GM10266 (cell line): ENCODE results near the gene PDGFRA.

Experiments
- DNase-seq: peaks from one replicate; pipeline ENCODE4 v3.0.0; 2012; ENCODE audit errors: extremely low spot score
- CTCF ChIP-seq: IDR thresholded peaks from 2 replicates; pipeline ENCODE4 v1.5.1; 2012; ENCODE audit warnings: mild to moderate bottlenecking, low read depth; ENCODE audit not compliant: control insufficient read depth, insufficient read depth; ENCODE audit errors: missing control alignments

Gene PDGFRA

GRCh38 chr4:54254116-54254914, 25.2 kb downstream of the PDGFRA start:
- TF ChIP-seq CTCF, result no peak
- DNase-seq, result no peak

- no peak for DNase-seq
- no peak for TF ChIP-seq CTCF
Observed at GRCh38 chr4:54254915-54255246, 25.8 kb downstream of the PDGFRA start.

- no peak for DNase-seq
Observed at GRCh38 chr4:54255881-54256280, 26.8 kb downstream of the PDGFRA start.

GRCh38 chr4:54256491-54257486, 27.7 kb downstream of the PDGFRA start:
- no peak for TF ChIP-seq CTCF
- DNase-seq, result no peak

More at GRCh38 chr4:54255881-54256280, 26.8 kb downstream of the PDGFRA start:
- no peak for TF ChIP-seq CTCF

DNA sequence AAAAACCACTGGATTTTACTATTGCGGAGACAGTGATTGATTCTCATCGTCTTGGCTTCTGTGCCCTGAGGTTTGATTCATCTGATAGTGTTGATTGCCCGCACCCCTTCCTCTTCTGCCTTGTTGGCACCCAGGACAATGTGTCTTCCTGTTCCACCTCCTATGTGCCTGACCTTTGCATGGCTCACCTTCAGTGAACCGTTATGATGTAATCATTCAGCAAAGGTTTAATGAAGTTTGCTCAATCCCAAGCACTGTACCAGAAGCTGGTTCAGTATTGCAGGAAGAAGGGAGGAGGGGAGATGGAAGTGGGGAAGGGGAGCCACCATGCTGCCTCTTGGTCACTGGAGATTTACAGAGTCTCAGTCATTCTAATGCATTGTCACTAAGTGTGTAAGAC, 36.3 kb downstream of the PDGFRA start:
- no peak for TF ChIP-seq CTCF
- no peak for DNase-seq

DNA sequence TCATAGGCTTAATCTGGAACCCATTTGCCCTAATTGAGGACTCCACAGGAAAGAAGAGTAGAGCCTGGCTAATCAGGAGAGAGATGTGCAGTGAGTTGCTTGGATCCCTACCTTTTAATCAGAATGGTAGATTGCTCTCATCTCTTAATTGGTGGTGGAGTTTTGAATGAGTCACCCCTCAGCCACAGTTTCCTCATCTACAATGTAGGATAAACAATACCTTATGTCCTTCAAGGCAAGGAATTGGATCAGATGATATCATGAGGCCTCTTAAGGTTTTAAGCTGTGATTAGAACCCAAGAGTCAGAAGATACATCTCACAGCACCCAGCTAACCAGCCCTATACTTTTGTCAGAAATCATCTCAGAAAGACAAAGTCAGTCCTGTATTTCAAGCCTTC, 39.1 kb downstream of the PDGFRA start:
- DNase-seq, result no peak
- no peak for TF ChIP-seq CTCF
